HCT116 (cell line): Measurements from ENCODE around the gene PRKACG.

ENCODE experiments used
- CEBPB ChIP-seq: IDR thresholded peaks from 2 replicates; pipeline ENCODE4 v1.6.1; 2012; ENCODE audit warnings: low read depth
- CTCF ChIP-seq, 3 experiments: fragments of 200-600 bp in 1 of 3; sonication (generic) in 1 of 3; IDR thresholded peaks in 2 of 3; conservative IDR thresholded peaks in 1 of 3; 2 replicates each; pipeline ENCODE4 v1.5.1; 2012 to 2017; ENCODE audit warnings: low read depth in 2 of 3, low read length in 2 of 3, antibody characterized with exemption in 1 of 3, borderline replicate concordance in 1 of 3, control low read depth in 1 of 3, mild to moderate bottlenecking in 1 of 3, mixed read lengths in 1 of 3, mixed run types in 1 of 3, moderate library complexity in 1 of 3; ENCODE audit not compliant: insufficient read depth in 1 of 3
- EZH2 ChIP-seq: fragments of 200-600 bp; sonication (generic); IDR thresholded peaks from 2 replicates; pipeline ENCODE4 v1.6.1; 2017; ENCODE audit warnings: antibody characterized with exemption, mixed run types
- JUND ChIP-seq: IDR thresholded peaks from 2 replicates; pipeline ENCODE4 v1.6.1; 2012
- POLR2A ChIP-seq: IDR thresholded peaks from 2 replicates; pipeline ENCODE4 v1.7.0; 2011; ENCODE audit warnings: borderline replicate concordance; ENCODE audit not compliant: insufficient read depth, insufficient read length; ENCODE audit errors: extremely low read depth
- POLR2AphosphoS5 ChIP-seq: IDR thresholded peaks from 2 replicates; pipeline ENCODE4 v1.6.1; 2011; ENCODE audit warnings: mild to moderate bottlenecking, low read depth, low read length, moderate library complexity
- ZNF274 ChIP-seq: fragments of 200-500 bp; sonication (Bioruptor generic); IDR thresholded peaks from 2 replicates; pipeline ENCODE4 v1.6.1; 2014; ENCODE audit warnings: mild to moderate bottlenecking, low read depth, low read length, inconsistent platforms
- TF ChIP-seq, protein P1 (sequence below): IDR thresholded peaks from 2 replicates; pipeline ENCODE4 v1.6.1; 2012; ENCODE audit warnings: low read depth
- TF ChIP-seq, protein P2 (sequence below): IDR thresholded peaks from 2 replicates; pipeline ENCODE4 v1.6.1; 2012
- TF ChIP-seq, protein P3 (sequence below): IDR thresholded peaks from 2 replicates; pipeline ENCODE4 v1.6.1; 2012

DNA sequence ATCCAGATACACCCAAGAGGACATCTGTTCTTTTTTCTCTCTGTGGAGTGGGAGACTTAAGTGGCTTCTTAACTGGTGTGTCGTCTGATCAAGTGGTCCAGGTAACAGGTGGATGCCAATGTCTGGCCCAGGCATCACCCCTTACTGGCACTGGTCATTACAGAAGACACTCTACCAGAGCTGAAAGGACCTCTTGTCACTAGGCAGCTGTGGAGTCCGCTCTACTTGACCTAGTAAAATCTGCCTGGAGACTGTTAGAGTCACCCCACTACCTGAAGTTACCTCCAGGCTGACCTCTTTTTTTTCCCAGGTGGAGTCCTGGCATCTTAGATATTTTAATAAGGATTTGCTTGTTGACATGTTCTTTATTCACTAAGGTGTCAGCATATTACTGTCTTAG is 44.2 kb upstream of the PRKACG start:
- TF ChIP-seq CTCF (IDR thresholded peaks at IDR 0.05 in 2 of 3, conservative IDR thresholded peaks at IDR 0.05 in 1 of 3; ENCODE audit: borderline replicate concordance in 1 of 3, insufficient read depth in 1 of 3, low read depth in 2 of 3, low read length in 2 of 3) (no peak), CEBPB (no peak), ZNF274 (no peak), POLR2A (no peak), JUND (no peak), POLR2AphosphoS5 (no peak), EZH2 (no peak)
- TF ChIP-seq, protein P1, sequence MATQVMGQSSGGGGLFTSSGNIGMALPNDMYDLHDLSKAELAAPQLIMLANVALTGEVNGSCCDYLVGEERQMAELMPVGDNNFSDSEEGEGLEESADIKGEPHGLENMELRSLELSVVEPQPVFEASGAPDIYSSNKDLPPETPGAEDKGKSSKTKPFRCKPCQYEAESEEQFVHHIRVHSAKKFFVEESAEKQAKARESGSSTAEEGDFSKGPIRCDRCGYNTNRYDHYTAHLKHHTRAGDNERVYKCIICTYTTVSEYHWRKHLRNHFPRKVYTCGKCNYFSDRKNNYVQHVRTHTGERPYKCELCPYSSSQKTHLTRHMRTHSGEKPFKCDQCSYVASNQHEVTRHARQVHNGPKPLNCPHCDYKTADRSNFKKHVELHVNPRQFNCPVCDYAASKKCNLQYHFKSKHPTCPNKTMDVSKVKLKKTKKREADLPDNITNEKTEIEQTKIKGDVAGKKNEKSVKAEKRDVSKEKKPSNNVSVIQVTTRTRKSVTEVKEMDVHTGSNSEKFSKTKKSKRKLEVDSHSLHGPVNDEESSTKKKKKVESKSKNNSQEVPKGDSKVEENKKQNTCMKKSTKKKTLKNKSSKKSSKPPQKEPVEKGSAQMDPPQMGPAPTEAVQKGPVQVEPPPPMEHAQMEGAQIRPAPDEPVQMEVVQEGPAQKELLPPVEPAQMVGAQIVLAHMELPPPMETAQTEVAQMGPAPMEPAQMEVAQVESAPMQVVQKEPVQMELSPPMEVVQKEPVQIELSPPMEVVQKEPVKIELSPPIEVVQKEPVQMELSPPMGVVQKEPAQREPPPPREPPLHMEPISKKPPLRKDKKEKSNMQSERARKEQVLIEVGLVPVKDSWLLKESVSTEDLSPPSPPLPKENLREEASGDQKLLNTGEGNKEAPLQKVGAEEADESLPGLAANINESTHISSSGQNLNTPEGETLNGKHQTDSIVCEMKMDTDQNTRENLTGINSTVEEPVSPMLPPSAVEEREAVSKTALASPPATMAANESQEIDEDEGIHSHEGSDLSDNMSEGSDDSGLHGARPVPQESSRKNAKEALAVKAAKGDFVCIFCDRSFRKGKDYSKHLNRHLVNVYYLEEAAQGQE, result no peak
- TF ChIP-seq, protein P2, sequence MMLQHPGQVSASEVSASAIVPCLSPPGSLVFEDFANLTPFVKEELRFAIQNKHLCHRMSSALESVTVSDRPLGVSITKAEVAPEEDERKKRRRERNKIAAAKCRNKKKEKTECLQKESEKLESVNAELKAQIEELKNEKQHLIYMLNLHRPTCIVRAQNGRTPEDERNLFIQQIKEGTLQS, result no peak
- TF ChIP-seq, protein P3, sequence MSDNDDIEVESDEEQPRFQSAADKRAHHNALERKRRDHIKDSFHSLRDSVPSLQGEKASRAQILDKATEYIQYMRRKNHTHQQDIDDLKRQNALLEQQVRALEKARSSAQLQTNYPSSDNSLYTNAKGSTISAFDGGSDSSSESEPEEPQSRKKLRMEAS, result no peak
